GDM1 (cell line): ENCODE results near the gene CNPY1.

Experiments used
- DNase-seq: peaks from one replicate; lab custom pipeline; 2025; lab: John Stamatoyannopoulos, UW

The CNPY1 gene

DNA sequence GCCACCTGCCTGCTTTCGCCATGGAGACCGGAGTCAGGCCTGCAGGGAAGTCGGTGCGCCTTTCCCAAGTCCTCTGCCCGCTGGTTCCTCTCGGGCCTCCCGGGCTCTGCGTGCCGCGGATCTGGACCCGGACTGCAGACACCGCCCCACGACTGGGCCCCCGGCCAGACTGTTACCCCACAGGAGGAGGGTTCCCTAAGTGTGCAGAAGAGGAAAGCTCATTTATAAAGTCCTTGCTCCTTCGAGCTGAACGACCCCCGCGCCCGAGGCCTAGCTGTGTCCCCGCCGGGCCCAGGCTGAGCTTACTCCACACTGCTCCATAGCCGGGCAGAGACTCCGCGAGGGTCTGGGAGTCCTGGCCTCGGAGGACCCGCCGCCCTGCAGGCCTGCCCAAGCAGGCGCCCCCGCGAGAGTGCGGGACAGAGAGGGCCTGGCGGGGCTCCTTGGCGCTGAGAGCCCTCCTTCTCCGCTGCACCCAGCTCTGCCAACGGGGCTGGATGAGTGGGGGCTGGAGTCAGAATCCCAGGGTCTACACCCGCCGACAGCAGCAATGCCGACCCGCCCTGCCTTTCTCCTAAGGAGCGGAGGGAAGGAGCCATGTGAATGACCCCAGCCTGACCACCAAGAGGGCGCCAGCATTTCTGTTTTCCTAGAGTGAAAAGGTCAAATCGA is 80.1 kb downstream of the CNPY1 start:
- DNase-seq = no peak

DNA sequence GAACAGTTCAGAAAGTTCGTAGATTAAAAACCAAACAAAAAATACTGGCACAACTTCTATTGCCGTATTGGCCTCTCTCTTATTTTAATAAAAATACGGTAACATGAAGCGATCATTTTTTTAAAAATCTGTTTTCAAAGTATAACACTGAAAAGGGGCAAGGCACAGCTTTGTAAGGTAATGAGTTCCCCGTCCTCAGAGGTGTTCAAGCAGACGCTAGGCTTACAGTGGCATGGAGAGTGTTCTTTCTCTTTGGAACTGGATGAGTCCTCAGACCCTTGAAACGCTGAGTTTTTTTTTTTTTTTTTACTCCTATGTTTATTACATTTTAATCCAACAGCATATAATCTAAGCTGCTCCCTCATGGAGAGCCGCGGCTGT is 80.6 kb downstream of the CNPY1 start:
- no peak for DNase-seq

DNA sequence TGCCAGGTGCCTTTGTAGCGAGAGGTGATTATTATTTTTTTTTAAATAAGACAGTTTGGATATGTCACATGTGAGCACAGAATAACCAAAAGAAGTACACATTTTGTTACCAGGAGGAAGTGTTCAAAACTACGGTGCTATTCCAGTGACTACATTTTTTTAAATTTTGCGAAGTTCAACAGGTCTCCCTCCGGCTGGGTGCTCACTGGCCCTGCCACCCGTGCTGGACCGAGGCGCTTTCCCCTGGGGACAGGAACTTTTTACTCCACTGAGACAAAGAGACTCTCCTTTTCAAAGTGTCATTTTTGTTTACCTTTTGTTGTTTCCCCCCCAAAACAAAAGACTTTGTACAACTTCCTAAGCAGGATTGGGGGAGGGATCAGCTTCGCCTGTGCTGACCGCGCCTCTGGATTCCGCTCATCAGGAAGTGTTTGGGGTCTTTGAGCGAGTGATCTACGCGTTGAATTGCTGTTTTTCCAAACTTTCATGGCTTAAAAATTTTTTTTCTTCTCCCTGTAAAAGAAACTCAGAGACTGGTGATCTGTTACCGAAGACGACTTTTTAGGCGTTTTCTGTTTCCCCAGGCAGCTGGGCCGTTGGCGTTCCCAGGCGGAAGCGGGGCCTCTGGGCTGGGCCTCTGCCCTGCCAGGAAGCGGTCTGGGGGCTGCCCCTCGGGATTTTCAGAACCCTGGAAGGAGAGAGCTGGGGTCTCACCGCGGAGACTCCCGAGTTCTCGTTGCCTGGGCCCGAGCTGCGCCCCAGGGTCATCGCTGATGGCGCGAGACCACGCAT is 81.2 kb downstream of the CNPY1 start:
- no peak for DNase-seq

DNA sequence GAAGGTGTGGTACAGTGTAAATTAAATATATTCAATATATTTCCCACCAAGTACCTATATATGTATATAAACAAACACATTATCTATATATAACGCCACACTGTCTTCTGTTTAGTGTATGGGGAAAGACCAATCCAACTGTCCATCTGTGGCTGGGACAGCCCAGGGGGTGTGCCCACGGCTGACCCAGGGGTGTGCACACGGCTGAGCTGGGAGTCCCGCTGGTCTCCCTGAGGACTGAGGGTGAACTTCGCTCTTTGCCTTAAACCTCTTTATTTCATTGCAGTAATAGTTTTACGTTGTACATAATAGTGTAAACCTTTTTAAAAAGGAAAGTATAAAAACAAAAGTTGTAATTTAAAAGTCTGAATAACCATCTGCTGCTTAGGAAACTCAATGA is 82.2 kb downstream of the CNPY1 start:
- DNase-seq = no peak

DNA sequence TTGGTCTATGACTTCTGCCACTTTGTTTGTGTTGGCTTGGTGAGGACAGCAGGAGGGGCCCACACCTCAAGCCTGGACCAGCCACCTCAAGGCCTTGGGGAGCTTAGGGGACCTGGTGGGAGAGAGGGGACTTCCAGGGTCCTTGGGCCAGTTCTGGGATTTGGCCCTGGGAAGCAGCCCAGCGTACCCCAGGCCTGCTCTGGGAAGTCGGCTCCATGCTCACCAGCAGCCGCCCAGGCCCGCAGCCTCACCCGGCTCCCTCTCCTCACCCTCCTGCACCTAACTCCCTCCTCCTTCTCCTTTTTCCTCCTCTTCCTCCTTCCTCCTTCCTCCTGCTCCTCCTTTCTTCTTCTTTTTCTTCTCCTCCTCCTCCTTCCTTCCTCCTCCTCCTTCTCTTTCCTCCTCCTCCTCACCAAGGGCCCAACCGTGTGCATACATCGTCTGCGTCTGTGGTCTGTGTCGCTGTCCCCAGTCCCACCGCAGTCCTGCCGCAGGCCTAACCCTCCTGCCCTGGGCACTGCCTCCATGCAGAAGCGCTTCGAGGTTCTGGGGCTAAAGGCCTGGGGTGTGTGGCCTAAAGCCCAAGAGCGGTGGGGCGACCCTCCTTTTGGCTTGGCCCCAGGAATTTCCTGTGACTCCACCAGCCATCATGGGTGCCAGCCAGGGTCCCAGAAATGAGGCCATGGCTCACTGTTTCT is 83.1 kb downstream of the CNPY1 start:
- no peak for DNase-seq

DNA sequence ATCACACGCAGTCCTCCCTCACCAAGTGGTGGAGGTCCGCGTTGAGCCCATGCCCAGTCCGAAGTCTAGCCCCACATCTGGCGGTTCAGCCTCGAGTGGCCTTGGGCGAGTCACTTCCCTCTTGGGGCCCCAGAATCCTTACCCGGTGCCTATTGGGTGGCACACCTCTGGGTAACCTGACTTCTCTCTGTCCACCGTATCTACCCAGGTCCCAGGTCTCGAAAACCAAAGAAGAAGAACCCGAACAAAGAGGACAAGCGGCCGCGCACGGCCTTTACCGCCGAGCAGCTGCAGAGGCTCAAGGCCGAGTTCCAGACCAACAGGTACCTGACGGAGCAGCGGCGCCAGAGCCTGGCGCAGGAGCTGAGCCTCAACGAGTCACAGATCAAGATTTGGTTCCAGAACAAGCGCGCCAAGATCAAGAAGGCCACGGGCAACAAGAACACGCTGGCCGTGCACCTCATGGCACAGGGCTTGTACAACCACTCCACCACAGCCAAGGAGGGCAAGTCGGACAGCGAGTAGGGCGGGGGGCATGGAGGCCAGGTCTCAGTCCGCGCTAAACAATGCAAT is 84.1 kb downstream of the CNPY1 start:
- DNase-seq = no peak

DNA sequence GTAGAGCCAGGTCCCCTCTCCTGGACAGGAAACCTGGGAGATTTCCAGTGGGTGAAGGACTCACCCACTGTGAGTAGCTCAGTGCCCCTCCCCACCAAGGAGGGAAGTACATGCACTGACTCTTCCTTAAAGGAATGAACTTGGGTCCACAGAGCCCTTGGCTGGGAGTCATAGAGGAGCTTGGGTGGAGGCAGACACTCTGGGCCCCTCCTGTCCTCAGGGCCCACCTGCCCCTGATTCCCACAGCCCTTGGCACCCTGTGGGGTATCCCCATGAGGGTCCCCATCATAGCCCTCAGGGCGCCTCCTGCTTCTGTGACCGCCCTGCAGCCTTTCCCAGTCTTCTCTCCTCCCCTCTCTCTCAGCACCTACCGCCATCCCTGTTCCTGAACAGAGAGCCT is 84.7 kb downstream of the CNPY1 start:
- DNase-seq = no peak

DNA sequence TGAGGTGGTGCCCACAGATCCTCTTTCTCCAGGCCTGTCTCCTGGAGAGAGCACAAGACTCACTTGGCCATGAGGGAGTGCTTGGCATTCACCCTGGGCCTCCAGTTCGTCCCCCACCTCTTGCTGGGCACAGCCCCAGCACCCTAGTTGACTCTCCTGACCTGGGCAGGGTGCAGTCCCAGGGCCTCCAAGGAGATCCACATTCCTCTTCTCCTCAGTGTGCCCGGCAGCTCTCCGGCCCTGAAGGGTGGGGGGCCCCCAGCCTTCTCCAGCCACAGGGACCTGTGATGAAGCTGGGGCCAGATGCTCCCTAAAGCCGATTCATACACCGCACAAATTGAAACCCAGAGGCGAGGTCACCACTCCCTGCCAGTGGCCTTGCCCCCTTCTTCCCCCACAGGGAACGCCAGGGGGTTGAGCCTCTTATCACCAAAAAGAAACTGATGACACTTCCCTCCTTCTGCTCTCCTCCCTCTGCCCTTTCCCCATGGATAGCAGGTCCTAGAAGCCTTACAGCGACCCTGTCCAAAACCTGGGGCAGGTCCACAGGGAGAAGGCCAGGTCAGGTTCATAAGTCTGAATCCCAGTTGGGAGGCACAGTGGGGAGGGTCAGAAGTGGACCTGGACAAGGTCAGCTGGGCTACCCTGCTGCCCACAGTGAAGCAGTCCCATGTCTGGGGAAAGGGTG is 85.3 kb downstream of the CNPY1 start:
- DNase-seq = no peak

DNA sequence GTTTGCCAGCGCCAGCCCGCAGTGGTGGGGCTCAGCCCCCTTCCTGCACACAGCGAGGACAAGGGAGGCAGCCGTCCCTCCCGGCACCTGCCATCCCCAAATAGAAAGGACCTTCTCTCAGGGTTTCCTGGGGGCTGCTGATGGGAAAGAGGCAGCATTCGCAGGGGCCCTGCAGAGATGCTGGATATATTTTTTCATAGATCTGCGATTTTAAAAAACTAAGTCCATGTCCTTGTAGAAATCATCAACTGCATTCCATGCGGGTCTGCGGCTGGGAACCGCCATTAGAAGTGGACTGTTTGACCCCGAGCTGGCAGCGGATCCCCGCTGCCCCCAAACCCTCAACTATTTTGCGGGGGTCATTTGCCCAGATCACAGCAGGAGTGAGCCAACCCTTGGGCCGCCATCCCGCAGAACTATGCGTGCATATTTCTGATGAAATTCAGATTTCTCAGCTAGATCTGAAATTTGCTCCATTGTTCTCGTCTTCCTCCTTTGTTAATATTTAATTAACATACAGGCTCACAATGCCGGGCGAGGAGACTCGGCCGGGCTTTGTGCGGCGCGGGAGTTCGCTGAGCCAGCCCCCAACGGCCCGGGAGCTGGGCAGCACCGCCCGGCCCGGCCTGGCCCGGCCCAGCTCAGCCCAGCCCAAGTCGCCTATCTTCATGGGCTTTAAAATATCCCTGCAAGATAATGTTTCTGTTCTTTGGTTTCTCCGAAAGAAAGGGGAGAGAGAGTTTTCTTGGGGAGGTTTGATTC is 86.5 kb downstream of the CNPY1 start:
- no peak for DNase-seq

DNA sequence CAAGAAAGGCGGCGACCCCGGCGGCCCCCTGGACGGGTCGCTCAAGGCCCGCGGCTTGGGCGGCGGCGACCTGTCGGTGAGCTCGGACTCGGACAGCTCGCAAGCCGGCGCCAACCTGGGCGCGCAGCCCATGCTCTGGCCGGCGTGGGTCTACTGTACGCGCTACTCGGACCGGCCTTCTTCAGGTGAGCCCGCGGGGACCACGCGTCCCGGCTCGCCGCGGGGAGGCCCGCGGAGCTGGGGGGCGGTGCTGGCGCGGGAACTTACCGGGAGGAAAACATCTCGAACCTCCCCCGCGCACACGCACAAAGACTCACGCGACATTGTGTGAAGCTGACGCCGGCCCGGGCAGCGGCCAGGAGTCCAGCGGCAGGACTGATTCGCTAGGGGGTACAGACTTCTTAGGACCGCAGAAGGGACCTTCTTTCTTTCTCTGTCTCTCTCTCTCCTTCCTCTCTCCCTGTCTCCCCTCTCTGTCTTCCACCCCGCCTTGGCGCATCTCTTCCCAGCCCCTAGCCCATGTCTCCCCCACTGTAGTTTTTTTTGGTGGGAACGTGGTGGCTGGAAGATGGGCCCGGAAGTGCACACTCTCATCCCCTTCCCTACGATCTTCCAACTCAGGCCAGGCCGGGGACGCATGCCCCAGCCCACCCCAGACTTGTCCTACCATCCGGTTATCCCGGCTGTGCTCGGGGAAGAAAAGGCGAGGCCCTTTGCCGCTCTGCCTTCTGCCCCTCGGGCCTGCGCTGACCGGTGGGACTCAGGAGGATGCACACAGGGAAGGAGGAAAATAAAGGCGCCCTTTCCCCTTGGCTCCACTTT is 87.3 kb downstream of the CNPY1 start:
- DNase-seq = no peak

DNA sequence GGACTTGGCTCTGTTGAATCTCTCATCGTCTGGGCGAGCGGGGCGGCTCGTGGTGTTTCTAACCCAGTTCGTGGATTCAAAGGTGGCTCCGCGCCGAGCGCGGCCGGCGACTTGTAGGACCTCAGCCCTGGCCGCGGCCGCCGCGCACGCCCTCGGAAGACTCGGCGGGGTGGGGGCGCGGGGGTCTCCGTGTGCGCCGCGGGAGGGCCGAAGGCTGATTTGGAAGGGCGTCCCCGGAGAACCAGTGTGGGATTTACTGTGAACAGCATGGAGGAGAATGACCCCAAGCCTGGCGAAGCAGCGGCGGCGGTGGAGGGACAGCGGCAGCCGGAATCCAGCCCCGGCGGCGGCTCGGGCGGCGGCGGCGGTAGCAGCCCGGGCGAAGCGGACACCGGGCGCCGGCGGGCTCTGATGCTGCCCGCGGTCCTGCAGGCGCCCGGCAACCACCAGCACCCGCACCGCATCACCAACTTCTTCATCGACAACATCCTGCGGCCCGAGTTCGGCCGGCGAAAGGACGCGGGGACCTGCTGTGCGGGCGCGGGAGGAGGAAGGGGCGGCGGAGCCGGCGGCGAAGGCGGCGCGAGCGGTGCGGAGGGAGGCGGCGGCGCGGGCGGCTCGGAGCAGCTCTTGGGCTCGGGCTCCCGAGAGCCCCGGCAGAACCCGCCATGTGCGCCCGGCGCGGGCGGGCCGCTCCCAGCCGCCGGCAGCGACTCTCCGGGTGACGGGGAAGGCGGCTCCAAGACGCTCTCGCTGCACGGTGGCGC is 88.1 kb downstream of the CNPY1 start, which contains the start of gene EN2:
Gene EN2 (plus strand): TSS at position 19 of the 767 bp plus-strand sequence. CDS start 249 bp downstream, at position 268.
- no peak for DNase-seq

DNA sequence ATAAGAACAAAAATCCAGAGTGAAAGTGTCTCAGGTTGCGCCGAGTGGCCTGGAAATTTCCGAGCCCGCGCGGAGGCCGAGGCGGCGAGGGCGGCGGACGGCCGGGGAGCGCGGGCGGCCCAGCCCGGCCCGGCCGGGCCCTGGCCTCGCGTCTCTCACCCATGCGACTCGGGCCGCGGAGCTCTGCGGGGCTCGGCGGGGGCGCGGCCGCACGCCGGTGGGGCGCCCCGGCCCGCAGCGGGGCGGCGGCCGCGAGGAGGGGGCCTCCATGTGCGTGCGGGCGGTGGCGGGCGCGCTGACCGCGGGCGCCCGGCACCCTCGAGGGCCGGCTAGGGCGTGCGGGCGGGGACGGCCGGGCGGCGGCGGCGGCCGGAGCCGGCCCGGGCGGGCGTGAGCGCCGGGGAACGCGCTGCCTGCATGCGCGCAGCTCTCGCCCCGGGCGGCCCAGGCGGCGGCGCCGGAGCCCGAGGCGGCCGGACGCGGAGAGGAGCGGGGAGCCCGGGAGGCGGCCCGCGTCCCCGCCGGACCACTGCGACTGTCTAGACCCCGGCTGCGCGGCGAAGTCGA is 88.7 kb downstream of the CNPY1 start:
- DNase-seq = no peak

DNA sequence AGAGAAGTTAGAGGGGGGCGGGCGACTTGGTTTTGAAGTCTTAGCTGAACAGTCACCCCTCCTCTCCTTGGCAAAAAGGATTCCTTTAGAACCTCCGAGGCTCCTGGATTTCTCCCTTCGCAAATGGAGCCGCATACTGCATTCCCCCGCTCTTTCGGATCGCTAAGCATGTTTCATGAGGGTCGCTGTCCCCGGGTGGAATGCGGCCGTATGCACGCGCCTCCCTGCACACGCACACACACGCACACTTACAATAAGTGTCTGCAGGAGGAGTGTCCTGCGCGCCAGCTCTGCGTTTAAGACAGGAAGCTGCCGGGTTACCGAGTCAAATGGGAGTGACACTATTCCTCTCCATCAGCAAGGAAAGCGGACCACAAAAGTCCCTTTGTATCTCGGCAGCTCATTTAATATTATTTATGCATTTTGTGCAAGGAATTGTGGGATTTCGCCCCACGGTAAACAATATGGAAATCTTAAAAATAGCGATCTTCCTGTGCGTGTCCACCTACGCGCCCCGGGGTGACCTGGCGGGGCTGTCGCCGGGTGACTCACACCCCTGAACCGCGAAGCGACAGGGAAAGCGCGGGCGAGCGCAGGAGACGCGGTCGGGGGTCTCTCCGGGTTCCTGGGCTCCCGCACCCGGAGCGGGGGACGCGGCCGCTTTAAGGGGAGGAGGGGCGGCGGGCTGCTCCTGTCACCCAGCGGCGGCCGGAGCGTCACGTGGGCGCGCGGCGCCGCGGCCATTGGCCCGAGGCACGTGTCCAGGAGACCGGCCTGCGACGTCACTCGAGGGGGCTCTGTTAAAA is 89.4 kb downstream of the CNPY1 start:
- no peak for DNase-seq

DNA sequence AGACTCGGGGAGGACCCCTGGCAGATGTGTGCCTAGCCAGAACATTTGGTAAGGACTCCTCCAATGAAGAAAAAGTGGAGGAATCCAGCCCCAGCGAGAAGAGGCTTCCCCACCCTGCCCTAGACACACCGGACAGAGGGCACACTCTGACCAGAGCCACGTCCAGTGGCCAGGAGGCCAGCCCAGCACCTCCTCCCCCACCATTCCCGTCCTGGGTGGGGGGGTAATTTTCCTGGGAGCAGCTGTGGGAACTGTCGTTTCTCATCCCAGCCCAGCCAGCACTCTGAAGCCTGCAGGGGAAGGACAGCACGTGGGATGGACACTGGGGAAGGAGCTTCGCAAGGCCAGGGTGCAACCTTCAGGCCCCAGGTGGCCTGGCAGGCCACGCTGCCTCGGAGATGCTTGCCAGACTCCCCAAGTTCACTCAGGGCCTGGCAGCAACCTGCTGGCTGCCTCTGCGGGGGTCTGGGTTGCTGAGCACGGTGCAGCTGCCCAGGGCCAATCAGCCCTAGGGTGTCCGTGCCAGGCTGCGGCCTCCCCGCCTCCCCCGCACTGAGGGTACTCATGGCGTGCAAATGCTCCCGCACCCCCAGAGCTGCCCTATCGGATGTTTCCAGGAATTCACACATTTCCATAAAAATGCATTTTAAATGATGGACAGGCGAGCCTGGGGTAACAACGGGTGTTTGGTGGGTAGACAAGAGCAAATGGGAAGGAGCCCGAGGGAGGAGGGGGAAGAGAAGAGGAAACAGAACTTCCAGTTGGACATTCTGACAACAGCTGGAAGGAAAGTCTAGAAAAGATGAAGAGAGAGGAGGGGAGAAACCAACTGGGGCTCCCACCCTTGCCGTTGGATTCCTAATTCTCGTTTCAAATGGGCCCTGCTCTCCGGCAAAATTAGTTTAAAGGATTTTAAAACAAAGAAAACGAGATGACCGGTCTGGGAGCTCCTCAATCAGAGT is 90.3 kb downstream of the CNPY1 start:
- DNase-seq = no peak

DNA sequence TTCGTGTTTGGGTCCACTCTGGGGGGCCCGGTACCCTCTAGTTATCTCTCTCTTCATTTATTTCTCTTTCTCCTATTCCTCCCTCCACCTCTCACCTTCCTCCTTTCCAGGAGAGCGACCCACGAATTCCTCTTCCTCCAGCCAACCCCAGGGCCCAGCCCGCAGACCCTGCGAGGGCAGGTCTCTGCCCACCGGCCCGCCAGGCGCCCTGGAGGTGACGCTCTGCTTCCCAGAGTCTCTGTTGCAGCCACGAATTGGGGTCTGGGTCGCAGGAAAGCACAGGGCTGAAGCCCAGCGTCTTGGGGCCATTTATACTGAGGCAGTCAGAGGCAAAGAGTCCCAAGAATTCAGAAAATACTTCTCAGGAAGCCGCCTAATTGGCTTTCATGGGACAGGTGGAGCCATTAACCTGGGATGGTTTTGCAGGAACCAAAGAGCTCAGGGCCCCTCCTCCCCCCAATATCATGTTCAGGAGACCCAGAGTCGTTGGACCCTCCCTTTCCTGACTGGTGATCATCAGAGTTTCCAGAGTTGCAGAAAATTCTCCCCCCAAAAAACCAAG is 91.1 kb downstream of the CNPY1 start:
- no peak for DNase-seq

DNA sequence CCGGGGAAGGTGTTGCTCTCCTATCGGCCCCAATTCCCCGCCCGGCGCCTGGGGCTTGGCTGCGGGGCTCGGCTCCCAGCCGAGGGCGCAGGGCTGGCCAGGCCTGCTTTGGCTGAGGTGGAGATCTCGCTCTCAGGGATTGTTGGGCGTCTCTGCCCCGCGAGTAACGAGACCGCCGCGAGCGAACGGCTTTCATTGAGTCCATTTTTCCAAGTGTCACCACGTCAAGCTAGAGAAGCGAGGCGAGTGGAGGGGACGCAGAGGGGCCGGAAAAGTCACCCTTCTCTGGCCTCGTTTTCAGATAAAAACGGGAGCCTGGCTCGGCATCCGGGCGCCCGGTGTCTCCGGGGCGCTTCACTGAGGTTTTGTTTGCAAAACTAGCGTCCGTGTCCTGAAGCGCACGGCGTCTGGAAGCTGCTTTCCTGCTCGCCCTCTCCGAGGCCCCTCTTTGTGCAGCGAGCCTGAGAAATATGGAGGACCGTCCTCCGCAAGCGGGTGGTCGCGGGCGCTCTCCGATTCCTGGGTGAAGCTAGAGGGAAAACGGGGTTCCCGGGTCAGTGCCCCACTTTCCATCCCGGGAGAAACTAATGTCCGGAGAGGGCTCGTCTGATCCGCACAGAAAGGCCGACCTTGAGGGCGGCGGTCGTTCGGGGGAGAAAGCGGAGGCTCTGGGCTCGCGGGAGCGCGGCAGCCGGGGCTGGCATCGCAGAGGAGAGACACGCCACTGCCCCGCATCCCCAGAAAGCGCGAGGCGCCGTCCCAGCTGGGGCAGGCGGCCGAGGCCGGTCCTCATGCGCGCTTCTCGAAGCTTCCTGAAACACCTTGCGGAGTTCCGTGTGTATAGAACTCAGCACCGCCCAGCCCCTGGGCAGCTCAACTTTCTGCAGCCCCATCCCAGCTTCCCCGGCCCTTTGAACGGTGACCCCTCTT is 91.9 kb downstream of the CNPY1 start:
- no peak for DNase-seq
